ENCODE measurements around the gene RARB.

The RARB gene

DNA sequence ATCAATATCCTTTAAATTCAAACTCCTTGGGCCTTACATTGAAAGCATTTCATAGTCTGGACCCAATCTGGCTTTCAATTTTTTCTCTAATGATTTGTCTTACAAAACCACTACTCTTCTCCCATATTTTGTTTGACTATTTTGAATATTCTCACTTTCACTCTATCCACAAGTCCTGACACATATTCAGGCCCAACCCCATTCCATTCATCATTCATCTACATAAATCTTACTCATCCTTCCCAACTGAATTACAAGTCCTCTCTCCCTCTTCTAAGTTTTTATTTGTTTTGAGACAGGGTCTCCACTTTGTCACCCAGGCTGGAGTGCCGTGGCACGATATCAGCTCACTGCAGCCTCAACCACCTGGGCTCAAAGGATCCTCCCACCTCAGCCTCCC is 193.0 kb downstream of the RARB start:
- no peak overlapping the region for H3K27ac ChIP-seq (ENCODE audit: low read depth, low read length)
- no peak overlapping the region for H3K4me3 ChIP-seq (ENCODE audit: low read depth in 1 of 5, low read length in 5 of 5)
- H3K9ac ChIP-seq (ENCODE audit: low read length in 5 of 5), result no peak overlapping the region
- H3K36me3 ChIP-seq (ENCODE audit: control insufficient read depth in 5 of 5, insufficient read depth in 5 of 5, low read length in 5 of 5), result peaks cover 45 to 78% (median 60%) of the 10 kb centered on the region in 5 donors
- no peaks in the 10 kb centered on the region for H3K4me1 ChIP-seq (ENCODE audit: control insufficient read depth in 5 of 5, insufficient read depth in 5 of 5, low read length in 5 of 5)
- H3K27me3 ChIP-seq (ENCODE audit: control insufficient read depth in 5 of 5, insufficient read depth in 4 of 5, low read length in 5 of 5), result no peaks in the 10 kb centered on the region
- H3K9me3 ChIP-seq (ENCODE audit: control insufficient read depth in 5 of 5, low read length in 5 of 5), result no peaks in the 10 kb centered on the region

- Histone ChIP-seq H3K9me3 (ENCODE audit: control insufficient read depth in 5 of 5, low read length in 5 of 5) (no peaks in the 10 kb centered on the region), H3K27me3 (ENCODE audit: control insufficient read depth in 5 of 5, insufficient read depth in 4 of 5, low read length in 5 of 5) (no peaks in the 10 kb centered on the region), H3K9ac (ENCODE audit: low read length in 5 of 5) (no peak overlapping the region), H3K27ac (ENCODE audit: low read depth, low read length) (no peak overlapping the region), H3K36me3 (ENCODE audit: control insufficient read depth in 5 of 5, insufficient read depth in 5 of 5, low read length in 5 of 5) (peaks cover 44 to 62% (median 53%) of the 10 kb centered on the region in 5 donors), H3K4me1 (ENCODE audit: control insufficient read depth in 5 of 5, insufficient read depth in 5 of 5, low read length in 5 of 5) (no peaks in the 10 kb centered on the region), H3K4me3 (ENCODE audit: low read depth in 1 of 5, low read length in 5 of 5) (no peak overlapping the region)
Measured at GRCh38 chr3:25631989-25632388, 203.9 kb downstream of the RARB start.

- Histone ChIP-seq H3K27me3 (ENCODE audit: control insufficient read depth in 5 of 5, insufficient read depth in 4 of 5, low read length in 5 of 5) (no peaks in the 10 kb centered on the region), H3K36me3 (ENCODE audit: control insufficient read depth in 5 of 5, insufficient read depth in 5 of 5, low read length in 5 of 5) (peaks cover 40 to 52% (median 40%) of the 10 kb centered on the region in 5 donors)
Measured at GRCh38 chr3:25633919-25634318, 205.9 kb downstream of the RARB start.

DNA sequence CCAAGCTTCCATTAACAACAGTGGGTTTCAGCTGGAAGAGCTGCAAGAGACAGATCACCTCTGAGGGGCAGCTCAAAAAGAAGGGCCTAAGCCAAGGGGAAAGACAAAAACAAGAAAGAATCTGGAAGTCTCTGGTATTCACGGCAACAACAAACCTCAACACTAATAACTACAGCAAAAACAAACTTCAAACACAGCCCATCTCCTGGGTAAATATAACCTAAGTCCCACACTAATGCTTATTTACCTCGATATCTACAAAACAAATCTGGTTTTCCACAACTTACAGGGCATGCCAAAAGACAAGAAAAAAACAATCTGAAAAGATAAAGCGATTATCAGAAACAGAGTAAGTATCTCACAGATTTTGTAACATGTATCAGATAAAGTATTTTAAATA is 207.0 kb downstream of the RARB start:
- Histone ChIP-seq H3K4me1 (ENCODE audit: control insufficient read depth in 5 of 5, insufficient read depth in 5 of 5, low read length in 5 of 5) (no peaks in the 10 kb centered on the region), H3K27ac (ENCODE audit: low read depth, low read length) (no peak overlapping the region), H3K9me3 (ENCODE audit: control insufficient read depth in 5 of 5, low read length in 5 of 5) (no peaks in the 10 kb centered on the region), H3K4me3 (ENCODE audit: low read depth in 1 of 5, low read length in 5 of 5) (no peak overlapping the region), H3K9ac (ENCODE audit: low read length in 5 of 5) (no peak overlapping the region), H3K36me3 (ENCODE audit: control insufficient read depth in 5 of 5, insufficient read depth in 5 of 5, low read length in 5 of 5) (peaks cover 32 to 43% (median 34%) of the 10 kb centered on the region in 5 donors), H3K27me3 (ENCODE audit: control insufficient read depth in 5 of 5, insufficient read depth in 4 of 5, low read length in 5 of 5) (no peaks in the 10 kb centered on the region)

More at GRCh38 chr3:25633919-25634318, 205.9 kb downstream of the RARB start:
- H3K9ac ChIP-seq (ENCODE audit: low read length in 5 of 5), result no peak overlapping the region
- no peaks in the 10 kb centered on the region for H3K9me3 ChIP-seq (ENCODE audit: control insufficient read depth in 5 of 5, low read length in 5 of 5)
- H3K4me3 ChIP-seq (ENCODE audit: low read depth in 1 of 5, low read length in 5 of 5), result no peak overlapping the region
- no peaks in the 10 kb centered on the region for H3K4me1 ChIP-seq (ENCODE audit: control insufficient read depth in 5 of 5, insufficient read depth in 5 of 5, low read length in 5 of 5)
- no peak overlapping the region for H3K27ac ChIP-seq (ENCODE audit: low read depth, low read length)

Measured in subcutaneous abdominal adipose tissue (tissue), 5 donors.